ENCODE measurements around the gene A2M. TPM values are rescaled to one million over a fixed set of nuclear protein-coding genes. Genes with fewer than 3 reads are reported as not detected.

The A2M gene
- total RNA-seq, 1 donor from 2014 or later, result 846 TPM

- H3K4me1 ChIP-seq, result no peaks in the 10 kb centered on the region
- intact Hi-C loops (cut with DNase I), result no loop called here
Observed at GRCh38 chr12:9101018-9101687, 14.6 kb downstream of the A2M start.

GRCh38 chr12:9099552-9100190 is 16.0 kb downstream of the A2M start:
- H3K36me3 ChIP-seq, result peaks cover 86 to 98% of the 10 kb centered on the region in 2 donors
- no peak for DNase-seq (ENCODE audit: low spot score in 2 of 2)
- H3K4me1 ChIP-seq, result no peaks in the 10 kb centered on the region
- intact Hi-C loops (cut with DNase I), result no loop called here
- H3K27ac ChIP-seq, result no peak overlapping the region
- no peaks in the 10 kb centered on the region for H3K9me3 ChIP-seq
- TF ChIP-seq CTCF (IDR thresholded peaks at IDR 0.05), result no peak
- H3K27me3 ChIP-seq, result no peaks in the 10 kb centered on the region
- no peak overlapping the region for H3K4me3 ChIP-seq

More at GRCh38 chr12:9101018-9101687, 14.6 kb downstream of the A2M start:
- Histone ChIP-seq H3K27me3 (no peaks in the 10 kb centered on the region), H3K36me3 (peaks cover 86 to 100% of the 10 kb centered on the region in 2 donors), H3K9me3 (no peaks in the 10 kb centered on the region), H3K27ac (no peak overlapping the region), H3K4me3 (no peak overlapping the region)
- no peak for TF ChIP-seq CTCF (IDR thresholded peaks at IDR 0.05)
- DNase-seq (ENCODE audit: low spot score in 2 of 2), result no peak

GRCh38 chr12:9098463-9099026 is 17.2 kb downstream of the A2M start:
- Histone ChIP-seq H3K4me3 (no peak overlapping the region), H3K27me3 (no peaks in the 10 kb centered on the region), H3K4me1 (no peaks in the 10 kb centered on the region), H3K9me3 (no peaks in the 10 kb centered on the region), H3K36me3 (peaks cover 83 to 98% of the 10 kb centered on the region in 2 donors), H3K27ac (no peak overlapping the region)
- no peak for DNase-seq (ENCODE audit: low spot score in 2 of 2)
- intact Hi-C loops (cut with DNase I), result no loop called here
- no peak for TF ChIP-seq CTCF (IDR thresholded peaks at IDR 0.05)

GRCh38 chr12:9098115-9098452 is 17.6 kb downstream of the A2M start:
- no peak for DNase-seq (ENCODE audit: low spot score in 2 of 2)
- Histone ChIP-seq H3K36me3 (peaks cover 86 to 98% of the 10 kb centered on the region in 2 donors), H3K9me3 (no peaks in the 10 kb centered on the region), H3K27ac (no peak overlapping the region), H3K27me3 (no peaks in the 10 kb centered on the region), H3K4me3 (no peak overlapping the region), H3K4me1 (no peaks in the 10 kb centered on the region)
- no peak for TF ChIP-seq CTCF (IDR thresholded peaks at IDR 0.05)
- intact Hi-C loops (cut with DNase I), result no loop called here

- intact Hi-C loops (cut with DNase I), result no loop called here
- Histone ChIP-seq H3K9me3 (no peaks in the 10 kb centered on the region), H3K4me1 (no peaks in the 10 kb centered on the region), H3K36me3 (peaks cover 92 to 98% of the 10 kb centered on the region in 2 donors), H3K4me3 (no peak overlapping the region), H3K27me3 (no peaks in the 10 kb centered on the region), H3K27ac (no peak overlapping the region)
- DNase-seq (ENCODE audit: low spot score in 2 of 2), result no peak
- TF ChIP-seq CTCF (IDR thresholded peaks at IDR 0.05), result no peak
Observed at GRCh38 chr12:9096563-9097176, 19.0 kb downstream of the A2M start.
